H9 (cell line): Measurements from ENCODE around the gene CYS1. TPM values are rescaled to one million over a fixed set of nuclear protein-coding genes. Genes with fewer than 3 reads are reported as not detected.

Source experiments
- DNase-seq: peaks from one replicate; pipeline ENCODE4 v3.0.0-alpha.2; 2017
- H2AFZ ChIP-seq: one replicate; pipeline ENCODE4 v1.6.1; 2013; ENCODE audit warnings: mild to moderate bottlenecking, low read length, control low read depth, moderate library complexity
- H2AK5ac ChIP-seq: 2 replicates; pipeline ENCODE4 v1.6.1; 2013; ENCODE audit warnings: low read length, control low read depth, mixed read lengths; ENCODE audit not compliant: insufficient read length
- H2BK120ac ChIP-seq: one replicate; pipeline ENCODE4 v1.6.1; 2013; ENCODE audit warnings: low read depth, mild to moderate bottlenecking, low read length, control low read depth, inconsistent platforms; ENCODE audit not compliant: poor library complexity, severe bottlenecking
- H2BK12ac ChIP-seq: 2 replicates; pipeline ENCODE4 v1.6.1; 2013; ENCODE audit warnings: low read length, control low read depth, mixed read lengths, low read depth; ENCODE audit not compliant: insufficient read length
- H2BK15ac ChIP-seq: 2 replicates; pipeline ENCODE4 v1.6.1; 2013; ENCODE audit warnings: low read depth, low read length, control low read depth
- H2BK20ac ChIP-seq: one replicate; pipeline ENCODE4 v1.6.1; 2013; ENCODE audit warnings: low read depth, mild to moderate bottlenecking, low read length, control low read depth, inconsistent platforms; ENCODE audit not compliant: poor library complexity, severe bottlenecking
- H2BK5ac ChIP-seq: 2 replicates; pipeline ENCODE4 v1.6.1; 2013; ENCODE audit warnings: low read length, control low read depth, mixed read lengths; ENCODE audit not compliant: insufficient read length
- H3K14ac ChIP-seq: 2 replicates; pipeline ENCODE4 v1.6.1; 2013; ENCODE audit warnings: low read length, control low read depth; ENCODE audit not compliant: insufficient read depth
- H3K18ac ChIP-seq: 2 replicates; pipeline ENCODE4 v1.6.1; 2013; ENCODE audit warnings: low read depth, mild to moderate bottlenecking, mixed read lengths, low read length, control low read depth; ENCODE audit not compliant: insufficient read length
- H3K23ac ChIP-seq: 2 replicates; pipeline ENCODE4 v1.6.1; 2013; ENCODE audit warnings: low read length, control low read depth, mixed read lengths, low read depth; ENCODE audit not compliant: insufficient read length
- H3K23me2 ChIP-seq: 2 replicates; pipeline ENCODE4 v1.6.1; 2013; ENCODE audit warnings: low read depth, mild to moderate bottlenecking, mixed read lengths, low read length, control low read depth; ENCODE audit not compliant: insufficient read length, poor library complexity, severe bottlenecking
- H3K27ac ChIP-seq: 2 replicates; pipeline ENCODE4 v1.5.1; 2013; ENCODE audit warnings: low read length, control low read depth, mixed read lengths, low read depth; ENCODE audit not compliant: insufficient read length
- H3K27me3 ChIP-seq: 2 replicates; pipeline ENCODE4 v1.6.1; 2013; ENCODE audit warnings: low read length, control low read depth, inconsistent platforms; ENCODE audit not compliant: insufficient read depth
- H3K4ac ChIP-seq: 2 replicates; pipeline ENCODE4 v1.6.1; 2013; ENCODE audit warnings: low read depth, mild to moderate bottlenecking, control low read depth, inconsistent platforms, low read length, moderate library complexity
- H3K4me1 ChIP-seq: 2 replicates; pipeline ENCODE4 v1.6.1; 2013; ENCODE audit warnings: low read length, control low read depth, inconsistent platforms; ENCODE audit not compliant: insufficient read depth
- H3K4me2 ChIP-seq: 2 replicates; pipeline ENCODE4 v1.6.1; 2013; ENCODE audit warnings: low read length, control low read depth, mixed read lengths; ENCODE audit not compliant: insufficient read length, insufficient read depth
- H3K56ac ChIP-seq: 2 replicates; pipeline ENCODE4 v1.6.1; 2013; ENCODE audit warnings: low read depth, mild to moderate bottlenecking, mixed read lengths, low read length, control low read depth; ENCODE audit not compliant: insufficient read length
- H3K79me1 ChIP-seq: 2 replicates; pipeline ENCODE4 v1.6.1; 2013; ENCODE audit warnings: low read depth, mild to moderate bottlenecking, moderate library complexity, low read length, control low read depth, inconsistent platforms; ENCODE audit not compliant: insufficient read depth, poor library complexity, severe bottlenecking
- H3K79me2 ChIP-seq: 2 replicates; pipeline ENCODE4 v1.6.1; 2013; ENCODE audit warnings: low read length, control low read depth, inconsistent platforms; ENCODE audit not compliant: insufficient read depth
- H3K9ac ChIP-seq: 2 replicates; pipeline ENCODE4 v1.6.1; 2013; ENCODE audit warnings: low read length, control low read depth, mixed read lengths; ENCODE audit not compliant: insufficient read length; ENCODE audit errors: extremely low read depth
- H3K9me3 ChIP-seq: one replicate; pipeline ENCODE4 v1.6.1; 2013; ENCODE audit warnings: low read depth, low read length, inconsistent platforms; ENCODE audit not compliant: control insufficient read depth
- H3T11ph ChIP-seq: one replicate; pipeline ENCODE4 v1.6.1; 2013; ENCODE audit warnings: mild to moderate bottlenecking, low read length, control low read depth, inconsistent platforms
- H4K20me1 ChIP-seq: one replicate; pipeline ENCODE4 v1.6.1; 2013; ENCODE audit not compliant: control insufficient read depth, insufficient read length, insufficient read depth
- H4K5ac ChIP-seq: 2 replicates; pipeline ENCODE4 v1.6.1; 2013; ENCODE audit warnings: low read depth, mild to moderate bottlenecking, mixed read lengths, low read length, control low read depth; ENCODE audit not compliant: insufficient read length
- H4K8ac ChIP-seq: replicated peaks from 2 replicates; pipeline ENCODE4 v1.6.1; 2013; ENCODE audit warnings: low read length, control low read depth, mixed read lengths, low read depth; ENCODE audit not compliant: insufficient read length
- H4K91ac ChIP-seq: 2 replicates; pipeline ENCODE4 v1.6.1; 2013; ENCODE audit warnings: low read depth, mild to moderate bottlenecking, moderate library complexity, mixed read lengths, low read length, control low read depth; ENCODE audit not compliant: insufficient read length
- H3K27ac Mint-ChIP-seq, 3 experiments: 2 replicates in 2 of 3; 3 replicates in 1 of 3; pipeline ENCODE4 v1.8.0; 2020 to 2021; ENCODE audit warnings: mixed read lengths in 3 of 3, mild to moderate bottlenecking in 1 of 3, moderate library complexity in 1 of 3
- H3K27me3 Mint-ChIP-seq: 2 replicates; pipeline ENCODE4 v1.8.0; 2021; ENCODE audit warnings: low read depth, mild to moderate bottlenecking, moderate library complexity, mixed read lengths
- H3K36me3 Mint-ChIP-seq, 3 experiments: 2 replicates in 2 of 3; 3 replicates in 1 of 3; pipeline ENCODE4 v1.8.0; 2020 to 2021; ENCODE audit warnings: low read depth in 3 of 3, mixed read lengths in 3 of 3; ENCODE audit not compliant: insufficient read depth in 1 of 3
- H3K4me1 Mint-ChIP-seq, 2 experiments: 2 replicates each; pipeline ENCODE4 v1.8.0; 2020; ENCODE audit warnings: mixed read lengths in 2 of 2
- H3K4me3 Mint-ChIP-seq, 2 experiments: 2 replicates in 1 of 2; 3 replicates in 1 of 2; pipeline ENCODE4 v1.8.0; 2020 to 2021; ENCODE audit warnings: mild to moderate bottlenecking in 2 of 2, mixed read lengths in 2 of 2, moderate library complexity in 1 of 2
- H3K9me3 Mint-ChIP-seq, 2 experiments: 2 replicates in 1 of 2; 3 replicates in 1 of 2; pipeline ENCODE4 v1.8.0; 2020; ENCODE audit warnings: mild to moderate bottlenecking in 2 of 2, mixed read lengths in 2 of 2, moderate library complexity in 1 of 2
- WGBS: extraction: QIAGEN DNeasy Blood & Tissue Kit; methylation state at CpG from one replicate; pipeline ENCODE4 v1.1.7; 2013; ENCODE audit warnings: missing lambda C conversion rate, low lambda C conversion rate, mixed read lengths; ENCODE audit not compliant: insufficient read length; ENCODE audit errors: extremely low coverage; 5-methylcytosine and 5-hydroxymethylcytosine counted together
- total RNA-seq: library from RNA; stranded (reverse); gene quantifications from 2 replicates; pipeline ENCODE4 v1.2.1, GENCODE V29; 2021
- TF ChIP-seq, protein P1 (sequence below): fragments of 200-600 bp; sonication (generic); conservative IDR thresholded peaks from 3 replicates; pipeline ENCODE4 v1.8.0; 2021; ENCODE audit warnings: antibody characterized with exemption, mild to moderate bottlenecking

The CYS1 gene
- total RNA-seq, 1 experiment from 2014 or later: 0.35 TPM

DNA sequence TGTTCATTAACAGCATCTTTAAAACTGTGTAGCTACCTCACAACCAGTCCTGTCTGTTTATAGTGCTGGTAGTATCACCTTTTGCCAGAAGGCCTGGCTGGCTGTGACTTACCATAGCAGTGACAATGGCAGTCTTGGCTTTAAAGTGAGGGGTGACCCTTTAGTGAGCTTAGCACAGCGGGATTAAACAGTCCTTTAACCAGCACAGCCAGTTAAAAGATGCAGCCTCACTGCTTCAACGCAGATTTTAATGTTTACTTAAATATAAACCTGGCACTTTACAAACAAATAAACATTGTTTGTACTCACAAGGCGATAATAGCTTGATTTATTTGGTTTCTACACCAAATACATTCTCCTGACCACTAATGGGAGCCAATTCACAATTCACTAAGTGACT is 49.3 kb upstream of the CYS1 start:
- Histone ChIP-seq H4K5ac (no peak overlapping the region), H3K27me3 (no peaks in the 10 kb centered on the region), H2BK120ac (no peak overlapping the region), H3K14ac (no peak overlapping the region), H2BK5ac (no peak overlapping the region), H4K91ac (no peak overlapping the region), H3K56ac (no peak overlapping the region), H3K9me3 (no peaks in the 10 kb centered on the region), H2AK5ac (no peak overlapping the region), H4K8ac (no peak overlapping the region), H2BK12ac (no peak overlapping the region), H3K4me2 (no peak overlapping the region), H3K23me2 (no peaks in the 10 kb centered on the region), H3K79me1 (no peaks in the 10 kb centered on the region), H3K18ac (no peak overlapping the region), H3T11ph (no peak overlapping the region), H3K9ac (no peak overlapping the region), H2BK15ac (no peak overlapping the region), H2BK20ac (no peak overlapping the region), H2AFZ (no peak overlapping the region), H4K20me1 (no peaks in the 10 kb centered on the region), H3K4me1 (peaks cover 3% of the 10 kb centered on the region; the same call in 1 of the 2 replicates), H3K23ac (no peak overlapping the region), H3K27ac (no peak overlapping the region), H3K4ac (no peak overlapping the region), H3K79me2 (no peaks in the 10 kb centered on the region)
- H3K4me3 Mint-ChIP-seq: no peak overlapping the region
- peaks cover 55 to 89% (median 81%) of the 10 kb centered on the region in 3 experiments for H3K36me3 Mint-ChIP-seq
- WGBS: no CpG with 5 or more reads among the region's 3 CpGs
- no peak overlapping the region for H3K27ac Mint-ChIP-seq
- peaks cover 47 to 52% of the 10 kb centered on the region in 2 experiments for H3K4me1 Mint-ChIP-seq
- TF ChIP-seq, protein P1, sequence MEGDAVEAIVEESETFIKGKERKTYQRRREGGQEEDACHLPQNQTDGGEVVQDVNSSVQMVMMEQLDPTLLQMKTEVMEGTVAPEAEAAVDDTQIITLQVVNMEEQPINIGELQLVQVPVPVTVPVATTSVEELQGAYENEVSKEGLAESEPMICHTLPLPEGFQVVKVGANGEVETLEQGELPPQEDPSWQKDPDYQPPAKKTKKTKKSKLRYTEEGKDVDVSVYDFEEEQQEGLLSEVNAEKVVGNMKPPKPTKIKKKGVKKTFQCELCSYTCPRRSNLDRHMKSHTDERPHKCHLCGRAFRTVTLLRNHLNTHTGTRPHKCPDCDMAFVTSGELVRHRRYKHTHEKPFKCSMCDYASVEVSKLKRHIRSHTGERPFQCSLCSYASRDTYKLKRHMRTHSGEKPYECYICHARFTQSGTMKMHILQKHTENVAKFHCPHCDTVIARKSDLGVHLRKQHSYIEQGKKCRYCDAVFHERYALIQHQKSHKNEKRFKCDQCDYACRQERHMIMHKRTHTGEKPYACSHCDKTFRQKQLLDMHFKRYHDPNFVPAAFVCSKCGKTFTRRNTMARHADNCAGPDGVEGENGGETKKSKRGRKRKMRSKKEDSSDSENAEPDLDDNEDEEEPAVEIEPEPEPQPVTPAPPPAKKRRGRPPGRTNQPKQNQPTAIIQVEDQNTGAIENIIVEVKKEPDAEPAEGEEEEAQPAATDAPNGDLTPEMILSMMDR: no peak
- no peaks in the 10 kb centered on the region; a peak in 1 of 5 replicates for H3K9me3 Mint-ChIP-seq
- H3K27me3 Mint-ChIP-seq: no peaks in the 10 kb centered on the region
- DNase-seq: no peak
